Memory B cell (primary cell): ENCODE results near the gene GPRC5C.
A peak's percentile ranks its signal among the peaks of the same experiment; 100 is the strongest.

ENCODE experiments used
- ATAC-seq: fragments of 150-1000 bp; cut with Tn5 transposase; 2 replicates; pipeline ENCODE4 v1.10.0; 2021; ENCODE audit warnings: low read depth, mild to moderate bottlenecking, moderate library complexity
- DNase-seq, 2 donors: peaks; one replicate each; pipeline ENCODE4 v3.0.0; 2022; ENCODE audit warnings: low spot score in 2 of 2
- H3K27ac Mint-ChIP-seq: one replicate; pipeline ENCODE4 v1.8.0; 2022; ENCODE audit warnings: mild to moderate bottlenecking, moderate library complexity, mixed read lengths
- H3K27me3 Mint-ChIP-seq: one replicate; pipeline ENCODE4 v1.8.0; 2022; ENCODE audit warnings: mixed read lengths
- H3K36me3 Mint-ChIP-seq: one replicate; pipeline ENCODE4 v1.8.0; 2022; ENCODE audit warnings: mild to moderate bottlenecking, mixed read lengths
- H3K4me1 Mint-ChIP-seq: one replicate; pipeline ENCODE4 v1.8.0; 2022; ENCODE audit warnings: mixed read lengths
- H3K4me3 Mint-ChIP-seq: one replicate; pipeline ENCODE4 v1.8.0; 2022; ENCODE audit warnings: mild to moderate bottlenecking, moderate library complexity, mixed read lengths
- H3K9me3 Mint-ChIP-seq: one replicate; pipeline ENCODE4 v1.8.0; 2022; ENCODE audit warnings: mixed read lengths

The GPRC5C gene

DNA sequence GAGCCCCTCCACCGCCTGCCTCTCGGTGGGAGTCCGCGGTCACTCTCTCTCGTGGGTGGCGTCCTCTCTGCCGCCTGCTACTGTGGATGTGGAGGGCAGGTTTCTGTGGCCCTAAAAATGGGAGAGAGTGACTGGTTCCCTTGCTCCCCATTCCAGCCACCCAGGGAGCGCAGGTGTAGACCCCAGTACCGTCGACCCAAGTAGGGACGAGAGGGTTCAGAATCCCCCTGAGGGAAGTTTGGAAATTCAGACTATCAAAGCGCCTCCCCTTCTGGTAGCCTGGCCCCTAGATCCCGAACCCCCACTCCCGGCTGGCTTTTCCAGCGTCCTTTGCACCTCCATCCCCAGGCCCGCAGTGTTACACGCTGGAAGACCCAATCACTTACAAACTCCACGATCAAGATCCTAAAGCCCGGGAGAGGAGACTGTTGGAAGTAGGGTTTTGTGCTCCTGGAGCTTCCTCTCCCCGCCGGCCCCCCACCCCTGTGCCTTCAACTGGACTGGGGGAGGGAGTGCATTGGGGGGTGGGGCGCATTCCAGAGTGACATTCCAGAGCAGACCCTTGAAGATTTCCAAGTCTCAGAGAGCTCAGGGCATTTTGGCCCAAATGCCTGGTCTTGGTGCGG lies 991 bp downstream of the GPRC5C start:
- H3K27me3 Mint-ChIP-seq = peaks cover 17% of the 10 kb centered on the region
- peaks cover 6% of the 10 kb centered on the region for H3K4me1 Mint-ChIP-seq
- DNase-seq = no peak
- peak overlapping the region; percentile 24 for H3K4me3 Mint-ChIP-seq
- H3K9me3 Mint-ChIP-seq = peaks cover under 1% of the 10 kb centered on the region
- no peak for ATAC-seq
- H3K36me3 Mint-ChIP-seq = peaks cover 2% of the 10 kb centered on the region
- no peak overlapping the region for H3K27ac Mint-ChIP-seq

DNA sequence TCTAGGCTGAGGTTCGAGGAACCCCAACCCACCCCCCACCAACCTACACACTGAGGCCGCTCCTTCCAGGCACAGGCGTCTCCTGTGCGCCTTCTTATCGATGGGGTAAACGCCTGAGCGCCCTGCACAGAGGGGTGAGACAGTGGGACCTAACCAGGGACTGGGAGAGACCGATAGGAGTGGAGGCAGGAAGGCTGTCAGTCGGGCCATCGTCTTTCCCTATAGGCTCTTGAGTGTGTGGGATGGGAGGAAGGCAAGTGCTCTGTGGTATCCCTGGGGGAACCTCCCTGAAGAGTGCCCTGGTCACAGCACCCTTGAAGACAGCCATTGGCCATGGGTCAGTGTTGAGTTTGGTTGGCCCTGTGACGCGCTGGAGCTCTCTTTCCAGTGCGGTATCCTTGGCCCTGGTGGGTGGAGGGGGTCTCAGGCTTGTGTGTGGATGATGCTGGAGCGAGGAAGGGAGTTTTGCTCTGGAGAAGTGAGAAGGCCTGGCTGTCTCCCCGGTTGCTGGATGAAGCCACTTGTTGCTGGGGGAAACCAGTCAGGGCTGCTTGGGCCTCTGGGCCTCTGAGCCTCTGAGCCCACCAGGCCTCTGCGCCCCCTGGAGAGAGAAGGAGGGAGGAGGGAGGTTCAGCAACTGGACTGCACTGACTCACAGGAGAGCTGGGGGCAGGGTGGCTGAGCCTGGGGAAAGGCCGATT lies 1.7 kb downstream of the GPRC5C start:
- Mint-ChIP-seq H3K4me1 (peaks cover 6% of the 10 kb centered on the region), H3K9me3 (peaks cover 2% of the 10 kb centered on the region), H3K27ac (no peak overlapping the region), H3K36me3 (peaks cover 2% of the 10 kb centered on the region), H3K4me3 (no peak overlapping the region), H3K27me3 (peaks cover 17% of the 10 kb centered on the region)
- no peak for ATAC-seq
- DNase-seq = no peak

DNA sequence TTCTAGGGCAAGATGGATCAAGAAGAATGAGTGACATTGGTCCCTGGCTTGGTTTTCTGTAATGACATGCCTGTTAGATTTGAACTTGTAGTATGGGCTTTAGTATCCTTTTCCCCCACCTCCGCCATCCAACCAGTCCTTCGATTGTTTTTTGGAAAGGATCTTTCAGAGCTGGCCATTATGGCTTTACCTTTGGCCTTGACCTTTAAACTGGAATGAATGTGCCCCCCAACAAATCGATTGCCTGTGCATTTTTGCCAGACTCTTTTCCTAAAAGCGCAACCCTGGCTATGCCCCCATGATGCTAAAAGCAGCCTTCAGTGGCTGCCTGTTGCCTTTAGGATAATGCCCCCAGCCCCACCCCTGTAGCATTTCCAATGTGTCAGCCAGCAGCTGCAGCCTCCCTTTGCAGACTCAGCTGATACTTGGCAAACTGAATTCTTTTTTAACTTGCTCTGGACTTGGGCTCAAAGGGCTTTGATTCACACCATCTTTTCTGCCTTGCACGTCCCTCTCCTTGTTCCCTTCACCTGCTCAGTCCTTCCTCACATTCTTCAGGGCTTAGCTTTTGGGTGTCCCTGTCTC lies 4.0 kb downstream of the GPRC5C start:
- Mint-ChIP-seq H3K27ac (no peak overlapping the region), H3K36me3 (peaks cover 2% of the 10 kb centered on the region), H3K4me3 (no peak overlapping the region), H3K27me3 (peaks cover 14% of the 10 kb centered on the region), H3K4me1 (peaks cover 6% of the 10 kb centered on the region), H3K9me3 (peaks cover 3% of the 10 kb centered on the region)
- ATAC-seq = no peak
- DNase-seq = no peak

DNA sequence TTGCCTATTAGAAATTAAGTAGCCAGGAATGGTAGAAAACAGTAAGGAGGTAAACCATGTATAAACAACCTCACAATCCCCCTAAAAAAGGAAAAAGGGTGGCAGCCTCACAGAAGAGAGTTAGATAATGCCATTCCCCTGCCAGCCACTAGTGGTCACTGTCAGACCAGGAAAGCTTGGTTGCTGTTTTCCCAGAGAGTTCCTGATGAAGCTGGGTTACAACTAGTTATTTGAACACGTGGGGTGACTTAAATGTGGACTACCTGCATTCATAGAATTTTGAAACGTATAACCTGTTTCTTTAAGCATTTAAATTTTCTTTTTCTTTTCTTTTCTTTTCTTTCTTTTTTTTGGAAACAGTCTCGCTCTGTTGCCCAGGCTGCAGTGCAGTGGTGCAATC lies 5.8 kb downstream of the GPRC5C start:
- H3K36me3 Mint-ChIP-seq = peaks cover 2% of the 10 kb centered on the region
- DNase-seq (no peak), ATAC-seq (no peak)
- H3K9me3 Mint-ChIP-seq = peaks cover 3% of the 10 kb centered on the region
- H3K27me3 Mint-ChIP-seq = peaks cover 7% of the 10 kb centered on the region
- peaks cover 5% of the 10 kb centered on the region for H3K4me1 Mint-ChIP-seq
- H3K4me3 Mint-ChIP-seq = no peak overlapping the region
- H3K27ac Mint-ChIP-seq = no peak overlapping the region

DNA sequence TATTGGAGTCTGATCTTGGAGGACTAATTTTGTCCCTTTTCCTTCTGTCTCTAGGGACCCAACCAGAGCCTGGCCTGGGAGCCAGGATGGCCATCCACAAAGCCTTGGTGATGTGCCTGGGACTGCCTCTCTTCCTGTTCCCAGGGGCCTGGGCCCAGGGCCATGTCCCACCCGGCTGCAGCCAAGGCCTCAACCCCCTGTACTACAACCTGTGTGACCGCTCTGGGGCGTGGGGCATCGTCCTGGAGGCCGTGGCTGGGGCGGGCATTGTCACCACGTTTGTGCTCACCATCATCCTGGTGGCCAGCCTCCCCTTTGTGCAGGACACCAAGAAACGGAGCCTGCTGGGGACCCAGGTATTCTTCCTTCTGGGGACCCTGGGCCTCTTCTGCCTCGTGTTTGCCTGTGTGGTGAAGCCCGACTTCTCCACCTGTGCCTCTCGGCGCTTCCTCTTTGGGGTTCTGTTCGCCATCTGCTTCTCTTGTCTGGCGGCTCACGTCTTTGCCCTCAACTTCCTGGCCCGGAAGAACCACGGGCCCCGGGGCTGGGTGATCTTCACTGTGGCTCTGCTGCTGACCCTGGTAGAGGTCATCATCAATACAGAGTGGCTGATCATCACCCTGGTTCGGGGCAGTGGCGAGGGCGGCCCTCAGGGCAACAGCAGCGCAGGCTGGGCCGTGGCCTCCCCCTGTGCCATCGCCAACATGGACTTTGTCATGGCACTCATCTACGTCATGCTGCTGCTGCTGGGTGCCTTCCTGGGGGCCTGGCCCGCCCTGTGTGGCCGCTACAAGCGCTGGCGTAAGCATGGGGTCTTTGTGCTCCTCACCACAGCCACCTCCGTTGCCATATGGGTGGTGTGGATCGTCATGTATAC lies 8.0 kb downstream of the GPRC5C start:
- ATAC-seq = peak; percentile 43
- Mint-ChIP-seq H3K4me3 (no peak overlapping the region), H3K27me3 (peaks cover 5% of the 10 kb centered on the region), H3K9me3 (peaks cover 3% of the 10 kb centered on the region), H3K27ac (no peak overlapping the region), H3K4me1 (peaks cover 7% of the 10 kb centered on the region), H3K36me3 (peaks cover 2% of the 10 kb centered on the region)
- no peak for DNase-seq

- no peak for ATAC-seq
- H3K36me3 Mint-ChIP-seq = peaks cover 2% of the 10 kb centered on the region
- H3K9me3 Mint-ChIP-seq = peaks cover 3% of the 10 kb centered on the region
- peaks cover 3% of the 10 kb centered on the region for H3K27me3 Mint-ChIP-seq
- DNase-seq = no peak
- H3K4me3 Mint-ChIP-seq = no peak overlapping the region
- H3K27ac Mint-ChIP-seq = no peak overlapping the region
- H3K4me1 Mint-ChIP-seq = peaks cover 7% of the 10 kb centered on the region
These were observed 9.6 kb downstream of the GPRC5C start for GRCh38 chr17:74441537-74441936.

DNA sequence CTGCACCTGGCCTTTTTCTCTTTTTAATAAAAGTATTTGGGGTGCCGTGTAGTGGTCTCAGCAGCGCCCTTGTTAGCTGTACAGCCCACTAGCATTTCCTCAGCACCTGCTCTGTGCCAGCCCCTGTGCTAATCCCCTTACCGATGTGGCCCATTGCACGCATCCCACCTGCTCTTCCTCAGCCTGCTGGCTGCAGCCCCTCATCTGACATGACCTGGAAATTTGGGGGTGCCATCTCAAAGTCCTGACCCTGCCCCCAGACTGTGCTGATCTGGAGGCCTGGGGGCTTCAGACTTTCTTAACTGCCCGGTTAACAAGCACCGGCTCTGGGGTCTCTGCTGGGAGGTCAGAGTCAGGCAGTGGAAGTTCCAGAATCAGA lies 10.4 kb downstream of the GPRC5C start:
- Mint-ChIP-seq H3K9me3 (peaks cover 3% of the 10 kb centered on the region), H3K4me1 (peaks cover 7% of the 10 kb centered on the region), H3K4me3 (no peak overlapping the region), H3K36me3 (no peaks in the 10 kb centered on the region), H3K27ac (peak overlapping the region; percentile 62), H3K27me3 (peaks cover 3% of the 10 kb centered on the region)
- ATAC-seq (no peak), DNase-seq (no peak)

- Mint-ChIP-seq H3K27ac (peak overlapping the region; percentile 62), H3K4me3 (peak overlapping the region; percentile 74), H3K4me1 (peaks cover 7% of the 10 kb centered on the region), H3K27me3 (peaks cover 6% of the 10 kb centered on the region), H3K36me3 (no peaks in the 10 kb centered on the region), H3K9me3 (peaks cover 3% of the 10 kb centered on the region)
- DNase-seq (peak in 1 of 2 donors; percentile 50), ATAC-seq (peak; percentile 90)
These were observed 11.0 kb downstream of the GPRC5C start for GRCh38 chr17:74442670-74443515.

GRCh38 chr17:74443516-74444296 lies 11.8 kb downstream of the GPRC5C start:
- Mint-ChIP-seq H3K27me3 (peaks cover 6% of the 10 kb centered on the region), H3K9me3 (peaks cover 1% of the 10 kb centered on the region), H3K4me3 (no peak overlapping the region), H3K27ac (no peak overlapping the region), H3K36me3 (no peaks in the 10 kb centered on the region), H3K4me1 (peaks cover 7% of the 10 kb centered on the region)
- ATAC-seq (no peak), DNase-seq (no peak)

DNA sequence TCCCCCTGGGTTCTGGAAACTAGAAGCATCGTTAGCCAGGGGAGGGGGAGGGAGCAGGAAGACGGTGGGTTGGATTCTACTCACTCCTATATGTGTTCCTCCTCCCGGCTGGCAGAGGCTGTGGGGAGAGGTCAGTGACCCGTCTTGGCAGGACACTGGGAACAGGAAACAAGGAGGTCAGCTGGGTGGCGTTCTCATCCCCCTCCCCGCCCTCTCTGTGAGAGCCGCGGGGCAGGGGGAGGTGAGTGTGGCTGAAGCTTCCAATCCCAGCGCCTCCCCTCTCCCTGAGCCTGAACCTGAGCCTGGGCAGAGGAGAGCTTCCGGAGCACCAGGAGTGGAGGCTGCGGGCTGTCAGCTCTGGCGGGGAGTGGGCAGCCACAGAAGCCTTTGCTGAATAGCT lies 12.5 kb downstream of the GPRC5C start:
- peaks cover 6% of the 10 kb centered on the region for H3K27me3 Mint-ChIP-seq
- peaks cover 1% of the 10 kb centered on the region for H3K9me3 Mint-ChIP-seq
- H3K36me3 Mint-ChIP-seq = no peaks in the 10 kb centered on the region
- peaks cover 7% of the 10 kb centered on the region for H3K4me1 Mint-ChIP-seq
- H3K4me3 Mint-ChIP-seq = no peak overlapping the region
- ATAC-seq (no peak), DNase-seq (no peak)
- no peak overlapping the region for H3K27ac Mint-ChIP-seq

DNA sequence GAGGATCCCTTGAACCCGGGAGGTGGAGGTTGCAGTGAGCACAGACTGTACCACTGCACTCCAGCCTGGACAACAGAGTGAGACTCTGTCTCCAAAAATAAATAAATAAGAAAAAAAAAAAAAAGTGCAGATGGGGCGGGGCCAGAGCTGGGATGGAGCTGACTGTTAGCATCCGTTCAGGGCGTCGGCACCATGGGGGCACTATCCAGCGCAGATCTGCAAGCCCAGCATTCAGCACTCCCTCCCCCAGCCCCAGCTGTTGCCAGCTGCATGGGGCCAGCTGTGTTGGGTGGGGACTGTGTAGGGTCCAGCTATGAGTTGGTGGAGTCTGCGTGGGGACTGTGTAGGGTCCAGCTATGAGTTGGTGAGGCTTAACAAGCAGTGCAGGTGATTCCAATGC lies 13.3 kb downstream of the GPRC5C start:
- Mint-ChIP-seq H3K27me3 (peaks cover 9% of the 10 kb centered on the region), H3K4me3 (no peak overlapping the region), H3K36me3 (no peaks in the 10 kb centered on the region), H3K4me1 (peaks cover 5% of the 10 kb centered on the region), H3K9me3 (peaks cover 1% of the 10 kb centered on the region), H3K27ac (no peak overlapping the region)
- no peak for DNase-seq
- no peak for ATAC-seq

GRCh38 chr17:74446551-74447500 lies 14.9 kb downstream of the GPRC5C start:
- DNase-seq (no peak), ATAC-seq (no peak)
- Mint-ChIP-seq H3K27me3 (peaks cover 11% of the 10 kb centered on the region), H3K27ac (no peak overlapping the region), H3K4me3 (no peak overlapping the region), H3K9me3 (no peaks in the 10 kb centered on the region), H3K36me3 (no peaks in the 10 kb centered on the region), H3K4me1 (peaks cover 5% of the 10 kb centered on the region)
